K562 (cell line): ENCODE data around the gene TCF7. TPM values are rescaled to one million over a fixed set of nuclear protein-coding genes. Genes with fewer than 3 reads are reported as not detected.

Experiments
- BRD4 ChIP-seq: fragments of 200-600 bp; sonication (generic); IDR thresholded peaks from 2 replicates; pipeline ENCODE4 v1.6.1; 2017; ENCODE audit warnings: inconsistent platforms
- CSDE1 ChIP-seq, 2 experiments: fragments of 450-650 bp; IDR thresholded peaks; 2 replicates each; pipeline ENCODE4 v1.6.1; 2016; ENCODE audit warnings: mild to moderate bottlenecking in 1 of 2
- ETV5 ChIP-seq: sonication (generic); formaldehyde crosslinking; IDR thresholded peaks from 2 replicates; pipeline ENCODE4 v1.4.0; 2020; ENCODE audit warnings: low read depth, mild to moderate bottlenecking, missing genetic modification reagents
- FIP1L1 ChIP-seq: fragments of 200-400 bp; formaldehyde crosslinking; IDR thresholded peaks from 2 replicates; pipeline ENCODE4 v1.6.1; 2018; ENCODE audit warnings: mild to moderate bottlenecking, low read depth, low read length; ENCODE audit not compliant: poor library complexity, severe bottlenecking
- GTF2F1 ChIP-seq: IDR thresholded peaks from 2 replicates; pipeline ENCODE4 v1.6.1; 2011; ENCODE audit warnings: low read depth, low read length, improper control_type of control experiment
- LCOR ChIP-seq: sonication (generic); formaldehyde crosslinking; IDR thresholded peaks from 2 replicates; pipeline ENCODE4 v1.8.0; 2022; ENCODE audit warnings: mild to moderate bottlenecking, missing genetic modification reagents
- MBD2 ChIP-seq: sonication (generic); IDR thresholded peaks from 2 replicates; pipeline ENCODE4 v1.6.1; 2016; ENCODE audit warnings: low read depth, borderline replicate concordance
- NCOA6 ChIP-seq: fragments of 450-650 bp; IDR thresholded peaks from 2 replicates; pipeline ENCODE4 v1.6.1; 2017; ENCODE audit warnings: mild to moderate bottlenecking
- PML ChIP-seq: IDR thresholded peaks from 2 replicates; pipeline ENCODE4 v1.6.1; 2012; ENCODE audit warnings: low read length, inconsistent platforms
- POLR2AphosphoS2 ChIP-seq: IDR thresholded peaks from 2 replicates; pipeline ENCODE4 v1.6.1; 2012; ENCODE audit warnings: low read length, improper control_type of control experiment
- STAG1 ChIP-seq: sonication (generic); formaldehyde crosslinking; IDR thresholded peaks from 2 replicates; pipeline ENCODE4 v1.5.0; 2020; ENCODE audit warnings: missing genetic modification reagents, borderline replicate concordance
- ZNF140 ChIP-seq: fragments of 250-450 bp; sonication (Bioruptor Pico); IDR thresholded peaks from 2 replicates; pipeline ENCODE4 v1.8.0; 2021; ENCODE audit warnings: moderate library complexity, mild to moderate bottlenecking, inconsistent platforms
- polyA plus RNA-seq, 8 experiments: library from polyadenylated mRNA; depleted of rRNA in 4 of 8; stranded (reverse) in 5 of 8; unstranded in 3 of 8; fragments of >200 nt; fragmentation: Nextera tagmentation in 2 of 8; fragmentation: Illumina TruSeq in 1 of 8; extraction: Ambion mirVana in 2 of 8; extraction: Trizol in 1 of 8; gene quantifications; 2 replicates each; pipeline versions ENCODE4 v1.2.1 to v1.2.3, GENCODE V29; 2011 to 2014; ENCODE audit warnings: inconsistent platforms in 1 of 8, missing spikeins in 1 of 8
- total RNA-seq, 7 experiments: library from RNA; depleted of rRNA in 6 of 7; stranded (reverse); fragments of >200 nt in 6 of 7; fragmentation: Illumina TruSeq in 2 of 7; extraction: Trizol in 2 of 7; gene quantifications; 2 replicates each; pipeline versions ENCODE4 v1.2.1 to v1.2.3, GENCODE V29; 2011 to 2021; ENCODE audit warnings: low replicate concordance in 1 of 7
- TF ChIP-seq, protein P1 (sequence below): IDR thresholded peaks from 2 replicates; pipeline ENCODE4 v1.6.1; 2011; ENCODE audit not compliant: insufficient read length; ENCODE audit errors: extremely low read depth
- TF ChIP-seq, protein P2 (sequence below): sonication (generic); formaldehyde crosslinking; IDR thresholded peaks from 2 replicates; pipeline ENCODE4 v1.8.1; 2023; ENCODE audit warnings: missing genetic modification reagents, mild to moderate bottlenecking, borderline replicate concordance
- TF ChIP-seq, protein P3 (sequence below): fragments of 450-650 bp; IDR thresholded peaks from 2 replicates; pipeline ENCODE4 v1.6.1; 2014; ENCODE audit warnings: low read depth, mild to moderate bottlenecking, moderate library complexity, borderline replicate concordance
- TF ChIP-seq, protein P4 (sequence below): sonication (generic); formaldehyde crosslinking; IDR thresholded peaks from 2 replicates; pipeline ENCODE4 v1.8.0; 2022; ENCODE audit warnings: mild to moderate bottlenecking, missing genetic modification reagents
- TF ChIP-seq, protein P5 (sequence below): fragments of 450-650 bp; formaldehyde crosslinking; IDR thresholded peaks from 2 replicates; pipeline ENCODE4 v1.4.0; 2020; ENCODE audit warnings: mild to moderate bottlenecking, moderate library complexity

The TCF7 gene
- total and polyA plus RNA-seq, 9 of the 15 experiments (the other 6 are each of a cell fraction or from before 2014, with no cell fraction given): 1.6 to 14.9 (median 4.2) TPM

DNA sequence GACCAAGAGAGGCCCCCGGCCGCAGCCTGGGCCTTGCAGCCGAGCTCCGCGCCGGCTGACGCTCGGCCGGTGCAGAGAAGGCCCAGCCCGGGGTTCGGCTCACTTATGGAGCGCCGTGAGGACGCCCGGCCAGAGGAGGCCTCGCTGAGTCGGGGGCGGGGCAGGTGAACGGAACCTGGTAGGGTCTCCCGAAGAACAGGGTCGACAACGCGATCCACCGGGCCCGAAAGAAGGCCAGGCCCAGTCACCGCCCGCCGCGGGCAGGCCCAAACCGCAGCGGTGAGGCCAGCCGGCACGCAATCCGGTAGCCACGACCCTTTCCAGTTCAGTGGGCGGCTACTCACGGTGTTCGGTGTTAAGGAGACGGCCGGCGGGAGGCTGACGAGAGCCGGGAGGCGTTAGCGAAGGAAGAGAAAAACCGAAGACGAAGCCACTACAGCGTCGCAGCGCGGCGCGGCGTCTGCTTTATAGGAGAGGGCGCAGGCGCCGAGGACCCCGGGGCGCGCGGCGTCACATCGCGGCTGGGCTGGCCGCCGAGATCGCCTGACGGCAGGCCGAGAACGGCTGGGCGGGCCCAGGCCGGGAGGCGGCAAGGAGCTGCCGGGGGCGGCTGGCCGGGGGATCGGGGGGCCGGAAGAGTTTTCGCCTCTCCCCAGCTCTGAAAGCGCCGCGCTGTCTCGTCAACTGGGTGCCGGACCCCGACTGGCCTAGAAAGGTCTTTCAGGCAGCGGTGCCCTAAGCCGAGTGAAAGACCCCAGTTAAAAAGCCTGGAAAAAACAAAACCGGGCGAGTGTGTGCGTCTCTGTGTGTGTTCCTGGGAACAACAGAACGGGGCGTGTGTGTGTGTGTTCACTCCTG is 62.3 kb downstream of the TCF7 start, which contains the start of gene SKP1 (continued):
- TF ChIP-seq, protein P1, sequence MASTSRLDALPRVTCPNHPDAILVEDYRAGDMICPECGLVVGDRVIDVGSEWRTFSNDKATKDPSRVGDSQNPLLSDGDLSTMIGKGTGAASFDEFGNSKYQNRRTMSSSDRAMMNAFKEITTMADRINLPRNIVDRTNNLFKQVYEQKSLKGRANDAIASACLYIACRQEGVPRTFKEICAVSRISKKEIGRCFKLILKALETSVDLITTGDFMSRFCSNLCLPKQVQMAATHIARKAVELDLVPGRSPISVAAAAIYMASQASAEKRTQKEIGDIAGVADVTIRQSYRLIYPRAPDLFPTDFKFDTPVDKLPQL: peak; percentile 83
- TF ChIP-seq ETV5 (CRISPR knock-in tag) (peak; percentile 56; the same call in 1 of the 2 replicates), NCOA6 (no peak), POLR2AphosphoS2 (peak; percentile 83; the same call in 1 of the 2 replicates), FIP1L1 (peak; percentile 94), GTF2F1 (peak; percentile 98), PML (peak; percentile 93), MBD2 (peak; percentile 81), BRD4 (0 out of 2 replicates have a peak, but pooled peaks have one; percentile 40), CSDE1 (IDR thresholded peaks at IDR 0.05) (peak in 1 of 2 experiments; percentile 37; a peak in 1 of 4 replicates), STAG1 (CRISPR knock-in tag) (peak; percentile 20; the same call in 1 of the 2 replicates), ZNF140 (CRISPR knock-in tag) (no peak), LCOR (peak; percentile 88)
- TF ChIP-seq, protein P2, sequence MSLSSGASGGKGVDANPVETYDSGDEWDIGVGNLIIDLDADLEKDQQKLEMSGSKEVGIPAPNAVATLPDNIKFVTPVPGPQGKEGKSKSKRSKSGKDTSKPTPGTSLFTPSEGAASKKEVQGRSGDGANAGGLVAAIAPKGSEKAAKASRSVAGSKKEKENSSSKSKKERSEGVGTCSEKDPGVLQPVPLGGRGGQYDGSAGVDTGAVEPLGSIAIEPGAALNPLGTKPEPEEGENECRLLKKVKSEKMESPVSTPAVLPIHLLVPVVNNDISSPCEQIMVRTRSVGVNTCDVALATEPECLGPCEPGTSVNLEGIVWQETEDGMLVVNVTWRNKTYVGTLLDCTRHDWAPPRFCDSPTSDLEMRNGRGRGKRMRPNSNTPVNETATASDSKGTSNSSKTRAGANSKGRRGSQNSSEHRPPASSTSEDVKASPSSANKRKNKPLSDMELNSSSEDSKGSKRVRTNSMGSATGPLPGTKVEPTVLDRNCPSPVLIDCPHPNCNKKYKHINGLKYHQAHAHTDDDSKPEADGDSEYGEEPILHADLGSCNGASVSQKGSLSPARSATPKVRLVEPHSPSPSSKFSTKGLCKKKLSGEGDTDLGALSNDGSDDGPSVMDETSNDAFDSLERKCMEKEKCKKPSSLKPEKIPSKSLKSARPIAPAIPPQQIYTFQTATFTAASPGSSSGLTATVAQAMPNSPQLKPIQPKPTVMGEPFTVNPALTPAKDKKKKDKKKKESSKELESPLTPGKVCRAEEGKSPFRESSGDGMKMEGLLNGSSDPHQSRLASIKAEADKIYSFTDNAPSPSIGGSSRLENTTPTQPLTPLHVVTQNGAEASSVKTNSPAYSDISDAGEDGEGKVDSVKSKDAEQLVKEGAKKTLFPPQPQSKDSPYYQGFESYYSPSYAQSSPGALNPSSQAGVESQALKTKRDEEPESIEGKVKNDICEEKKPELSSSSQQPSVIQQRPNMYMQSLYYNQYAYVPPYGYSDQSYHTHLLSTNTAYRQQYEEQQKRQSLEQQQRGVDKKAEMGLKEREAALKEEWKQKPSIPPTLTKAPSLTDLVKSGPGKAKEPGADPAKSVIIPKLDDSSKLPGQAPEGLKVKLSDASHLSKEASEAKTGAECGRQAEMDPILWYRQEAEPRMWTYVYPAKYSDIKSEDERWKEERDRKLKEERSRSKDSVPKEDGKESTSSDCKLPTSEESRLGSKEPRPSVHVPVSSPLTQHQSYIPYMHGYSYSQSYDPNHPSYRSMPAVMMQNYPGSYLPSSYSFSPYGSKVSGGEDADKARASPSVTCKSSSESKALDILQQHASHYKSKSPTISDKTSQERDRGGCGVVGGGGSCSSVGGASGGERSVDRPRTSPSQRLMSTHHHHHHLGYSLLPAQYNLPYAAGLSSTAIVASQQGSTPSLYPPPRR: peak; percentile 96
- TF ChIP-seq, protein P3, sequence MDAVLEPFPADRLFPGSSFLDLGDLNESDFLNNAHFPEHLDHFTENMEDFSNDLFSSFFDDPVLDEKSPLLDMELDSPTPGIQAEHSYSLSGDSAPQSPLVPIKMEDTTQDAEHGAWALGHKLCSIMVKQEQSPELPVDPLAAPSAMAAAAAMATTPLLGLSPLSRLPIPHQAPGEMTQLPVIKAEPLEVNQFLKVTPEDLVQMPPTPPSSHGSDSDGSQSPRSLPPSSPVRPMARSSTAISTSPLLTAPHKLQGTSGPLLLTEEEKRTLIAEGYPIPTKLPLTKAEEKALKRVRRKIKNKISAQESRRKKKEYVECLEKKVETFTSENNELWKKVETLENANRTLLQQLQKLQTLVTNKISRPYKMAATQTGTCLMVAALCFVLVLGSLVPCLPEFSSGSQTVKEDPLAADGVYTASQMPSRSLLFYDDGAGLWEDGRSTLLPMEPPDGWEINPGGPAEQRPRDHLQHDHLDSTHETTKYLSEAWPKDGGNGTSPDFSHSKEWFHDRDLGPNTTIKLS: peak; percentile 66; the same call in 1 of the 2 replicates
- TF ChIP-seq, protein P4, sequence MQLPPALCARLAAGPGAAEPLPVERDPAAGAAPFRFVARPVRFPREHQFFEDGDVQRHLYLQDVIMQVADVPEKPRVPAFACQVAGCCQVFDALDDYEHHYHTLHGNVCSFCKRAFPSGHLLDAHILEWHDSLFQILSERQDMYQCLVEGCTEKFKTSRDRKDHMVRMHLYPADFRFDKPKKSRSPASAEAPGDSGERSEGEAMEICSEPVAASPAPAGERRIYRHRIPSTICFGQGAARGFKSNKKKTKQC (CRISPR knock-in tag): peak; percentile 90
- TF ChIP-seq, protein P5, sequence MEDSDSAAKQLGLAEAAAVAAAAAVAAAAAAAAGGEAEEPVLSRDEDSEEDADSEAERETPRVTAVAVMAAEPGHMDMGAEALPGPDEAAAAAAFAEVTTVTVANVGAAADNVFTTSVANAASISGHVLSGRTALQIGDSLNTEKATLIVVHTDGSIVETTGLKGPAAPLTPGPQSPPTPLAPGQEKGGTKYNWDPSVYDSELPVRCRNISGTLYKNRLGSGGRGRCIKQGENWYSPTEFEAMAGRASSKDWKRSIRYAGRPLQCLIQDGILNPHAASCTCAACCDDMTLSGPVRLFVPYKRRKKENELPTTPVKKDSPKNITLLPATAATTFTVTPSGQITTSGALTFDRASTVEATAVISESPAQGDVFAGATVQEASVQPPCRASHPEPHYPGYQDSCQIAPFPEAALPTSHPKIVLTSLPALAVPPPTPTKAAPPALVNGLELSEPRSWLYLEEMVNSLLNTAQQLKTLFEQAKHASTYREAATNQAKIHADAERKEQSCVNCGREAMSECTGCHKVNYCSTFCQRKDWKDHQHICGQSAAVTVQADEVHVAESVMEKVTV (CRISPR knock-in tag): no peak
